GM18868 (cell line): ENCODE data around the gene POGLUT2.
A peak's percentile ranks its signal among the peaks of the same experiment; 100 is the strongest.
"Not testable (repeated sequence)": the region's sequence is repeated elsewhere in the genome, so short reads cannot be mapped to it uniquely, and the experiment has no call there.

Source experiments
- ATAC-seq: cut with Tn5 transposase; IDR thresholded peaks from one replicate; pipeline ENCODE4 v1.9.1; 2021; ENCODE audit warnings: mild to moderate bottlenecking, moderate library complexity; ENCODE audit not compliant: unreplicated experiment

Gene POGLUT2

GRCh38 chr13:102807699-102808098 lies 8.9 kb upstream of the POGLUT2 start:
- no peak for ATAC-seq

DNA sequence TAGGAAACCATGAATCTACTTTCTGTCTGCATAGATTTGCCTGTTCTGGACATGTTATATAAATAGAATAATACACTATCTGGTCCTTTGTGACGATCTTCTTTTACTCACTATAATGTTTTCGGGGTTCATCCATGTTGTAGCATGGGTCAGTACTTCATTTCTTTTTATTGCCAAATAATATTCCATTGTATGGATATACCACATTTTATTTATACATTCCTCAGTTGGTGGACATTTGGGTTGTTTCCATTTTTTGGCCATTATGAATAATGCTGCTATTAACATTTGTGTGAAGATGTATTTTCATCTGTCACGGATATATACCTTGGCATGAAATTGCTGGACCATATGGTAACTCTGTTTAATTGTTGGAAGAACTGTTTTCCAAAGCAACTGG lies 6.9 kb upstream of the POGLUT2 start:
- no peak for ATAC-seq

- peak; percentile 75 for ATAC-seq
These were observed 1.6 kb upstream of the POGLUT2 start for GRCh38 chr13:102800145-102801041.

GRCh38 chr13:102799426-102800144 lies 809 bp upstream of the POGLUT2 start:
- peak; percentile 0 for ATAC-seq

- no peak for ATAC-seq
These were observed 5.0 kb downstream of the POGLUT2 start for GRCh38 chr13:102793611-102794355.

DNA sequence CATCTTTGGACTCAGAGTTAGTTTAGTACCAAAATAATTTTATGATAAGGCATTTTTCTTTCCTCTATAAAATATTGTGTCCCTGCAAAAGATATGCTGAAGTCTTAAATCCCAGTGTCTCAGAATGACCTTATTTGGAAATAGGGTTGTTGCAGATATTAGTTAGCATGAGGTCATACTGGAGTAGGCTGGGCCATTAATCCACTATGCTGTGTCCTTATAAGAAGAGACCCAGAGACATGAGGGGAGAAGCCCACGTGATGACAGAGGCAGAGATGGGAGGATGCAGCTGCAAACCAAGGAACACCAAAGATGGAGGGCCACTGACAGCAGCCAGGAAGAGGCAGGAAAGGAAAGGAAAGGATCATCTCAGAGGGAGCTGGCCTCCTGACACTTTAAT lies 6.4 kb downstream of the POGLUT2 start:
- ATAC-seq = no peak

- no peak for ATAC-seq
These were observed 10.1 kb downstream of the POGLUT2 start for GRCh38 chr13:102788683-102789082.

DNA sequence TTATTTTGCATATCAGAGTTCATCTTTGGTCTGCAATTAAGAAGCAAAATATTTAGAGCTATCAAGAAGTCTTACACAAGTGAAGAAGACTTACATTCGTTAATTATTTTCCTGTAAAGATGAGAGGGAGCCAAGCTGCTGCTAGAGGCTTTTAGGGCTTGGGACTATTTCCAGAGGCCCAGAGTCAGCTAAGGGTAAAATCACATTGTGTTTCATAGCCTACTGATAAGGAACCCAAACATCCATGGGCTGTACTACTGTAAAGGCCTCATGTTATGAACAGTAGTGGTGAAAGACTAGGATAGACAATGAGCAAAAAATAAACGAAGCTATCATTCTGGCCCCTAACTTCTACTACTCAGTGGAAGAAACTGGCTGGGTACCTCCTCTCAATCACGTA lies 14.3 kb downstream of the POGLUT2 start:
- ATAC-seq = no peak

DNA sequence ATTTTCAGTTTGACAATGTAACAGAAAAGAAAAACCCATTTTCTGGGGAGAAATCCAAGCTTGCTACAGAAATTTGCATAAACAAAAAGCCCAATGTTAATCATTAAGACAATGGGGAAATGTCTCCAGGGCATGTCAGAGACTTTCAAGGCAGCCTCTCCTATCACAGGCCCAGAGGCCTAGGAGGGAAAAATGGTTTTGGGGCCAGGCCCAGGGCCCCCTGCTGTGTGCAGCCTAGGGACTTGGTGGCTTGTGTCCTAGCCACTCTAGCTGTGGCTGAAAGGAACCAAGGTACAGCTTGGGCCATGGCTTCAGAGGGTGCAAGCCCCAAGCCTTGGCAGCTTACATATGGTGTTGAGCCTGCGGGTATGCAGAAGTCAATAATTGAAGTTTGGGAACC lies 17.2 kb downstream of the POGLUT2 start:
- no peak for ATAC-seq

- ATAC-seq = not testable (repeated sequence)
These were observed 18.1 kb downstream of the POGLUT2 start for GRCh38 chr13:102780656-102781055.

DNA sequence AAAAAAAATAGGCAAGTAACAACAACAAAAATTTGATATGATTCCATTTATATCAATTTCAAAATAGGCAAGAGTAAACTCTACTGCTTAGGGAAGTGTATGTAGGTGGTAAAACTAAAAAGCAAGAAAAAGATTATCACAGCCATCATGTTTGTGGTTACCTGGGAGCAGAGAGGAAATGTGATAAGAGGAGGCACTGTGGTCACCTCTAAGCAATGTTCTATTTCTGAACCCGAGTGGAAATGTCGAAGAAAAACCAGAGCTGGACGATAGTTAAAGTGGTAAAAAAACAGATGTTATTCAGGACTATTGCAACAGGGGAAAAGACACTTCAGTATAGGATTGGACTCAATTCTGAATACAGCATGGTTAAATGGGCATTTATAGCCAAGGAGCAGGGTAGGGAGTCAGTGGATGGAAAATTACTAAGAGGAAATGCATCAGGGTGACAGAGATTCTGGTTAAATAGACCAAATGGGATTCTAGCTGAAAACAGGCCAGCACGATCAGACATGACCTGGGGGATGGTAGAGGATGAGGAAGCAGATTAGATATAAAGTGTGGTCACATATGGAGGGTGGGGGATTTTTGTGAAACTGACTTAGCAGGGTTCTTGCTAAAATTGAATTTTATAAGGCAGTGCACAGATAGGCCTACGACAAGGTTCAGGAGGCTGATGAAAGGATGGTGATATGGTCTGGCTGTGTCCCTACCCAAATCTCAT lies 19.2 kb downstream of the POGLUT2 start:
- ATAC-seq = peak; percentile 64

- no peak for ATAC-seq
These were observed 21.0 kb downstream of the POGLUT2 start for GRCh38 chr13:102777736-102778135.

DNA sequence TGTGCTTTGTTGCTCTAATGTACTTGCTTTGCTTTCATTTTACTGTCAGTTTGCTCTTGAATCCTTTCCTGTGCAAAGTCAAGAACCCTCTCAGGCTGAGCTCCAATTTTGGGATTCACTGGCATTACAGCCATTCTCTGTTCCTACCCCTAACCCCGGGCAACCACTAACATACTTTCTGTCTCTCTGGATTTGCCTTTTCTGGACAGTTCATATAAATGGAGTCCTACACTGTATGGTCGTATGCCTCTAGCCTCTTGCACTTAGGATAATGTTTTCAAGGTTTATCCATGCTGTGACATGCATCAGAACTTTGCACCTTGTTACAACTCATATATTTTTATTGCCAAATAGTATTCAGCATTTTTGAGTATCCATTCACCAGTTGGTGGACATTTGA lies 22.5 kb downstream of the POGLUT2 start:
- no peak for ATAC-seq

GRCh38 chr13:102774591-102775520 lies 23.9 kb downstream of the POGLUT2 start:
- no peak for ATAC-seq

- no peak for ATAC-seq
These were observed 24.6 kb downstream of the POGLUT2 start for GRCh38 chr13:102774214-102774568.

- peak; percentile 91 for ATAC-seq
These were observed 25.1 kb downstream of the POGLUT2 start, which contains the start of gene TEX30 for GRCh38 chr13:102773441-102774213. Gene TEX30 (minus strand): TSS chr13:102773786. CDS start chr13:102770026, 3,760 bp downstream.

- ATAC-seq = no peak
These were observed 26.7 kb downstream of the POGLUT2 start for GRCh38 chr13:102772042-102772425.

DNA sequence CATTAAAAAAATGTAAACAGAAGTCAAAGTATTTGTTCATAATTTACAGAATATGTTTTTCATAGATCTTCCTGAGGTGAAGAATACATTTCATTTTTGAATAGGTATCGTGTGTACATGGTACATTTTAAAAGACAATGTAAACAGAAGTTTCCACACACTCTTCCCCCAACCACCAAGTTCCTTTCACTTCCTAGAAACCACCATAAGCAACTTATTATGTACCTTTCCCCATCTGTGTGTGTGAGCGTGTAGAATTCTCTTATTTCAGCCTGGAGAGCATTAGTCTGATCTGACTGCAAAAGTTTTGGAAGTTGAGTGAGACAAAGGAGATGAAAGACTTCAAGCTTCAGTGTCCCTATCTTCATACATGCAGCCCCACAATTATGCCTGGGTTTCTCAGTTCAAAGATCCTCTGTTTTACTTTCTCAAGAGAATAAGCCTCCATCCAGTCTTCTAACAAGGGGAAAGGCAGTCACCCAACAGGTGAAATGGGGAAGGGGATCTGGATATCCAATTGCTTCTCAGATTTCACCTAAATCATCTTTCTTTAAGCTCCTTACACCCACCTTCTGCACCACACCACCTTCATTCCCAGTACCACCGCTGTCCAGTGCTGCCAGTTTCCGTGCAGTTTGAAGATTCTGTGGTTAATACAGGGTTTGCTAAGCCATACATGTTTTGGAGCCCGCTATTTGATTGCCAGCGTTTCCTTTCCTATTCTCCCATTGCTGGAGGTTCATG lies 27.3 kb downstream of the POGLUT2 start:
- peak; percentile 6 for ATAC-seq
